Measurements from ENCODE around the gene APOA1.
A peak's percentile ranks its signal among the peaks of the same experiment; 100 is the strongest.

The APOA1 gene

DNA sequence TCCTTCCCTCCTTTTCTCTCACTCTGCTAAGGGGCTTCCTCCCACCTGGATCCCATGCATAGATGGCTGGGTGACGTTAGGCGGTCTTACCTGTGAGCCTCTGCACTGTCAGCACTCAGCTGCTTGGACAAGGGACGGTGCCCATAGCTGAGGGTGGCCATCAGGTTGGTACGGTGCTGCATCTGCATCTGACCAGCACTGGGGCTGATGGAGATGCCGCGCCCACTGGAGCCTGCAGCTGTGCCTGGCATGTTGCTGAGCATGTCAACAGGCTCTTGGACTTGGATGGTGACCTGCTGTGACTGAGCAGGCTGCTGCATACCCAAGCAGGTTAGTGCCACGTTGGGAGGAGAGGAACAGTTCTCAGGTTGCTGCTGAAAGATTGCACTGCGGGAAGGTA is 21.8 kb upstream of the APOA1 start:
- DNase-seq (ENCODE audit: low read depth in 1 of 2, low spot score in 1 of 2): no peak

DNA sequence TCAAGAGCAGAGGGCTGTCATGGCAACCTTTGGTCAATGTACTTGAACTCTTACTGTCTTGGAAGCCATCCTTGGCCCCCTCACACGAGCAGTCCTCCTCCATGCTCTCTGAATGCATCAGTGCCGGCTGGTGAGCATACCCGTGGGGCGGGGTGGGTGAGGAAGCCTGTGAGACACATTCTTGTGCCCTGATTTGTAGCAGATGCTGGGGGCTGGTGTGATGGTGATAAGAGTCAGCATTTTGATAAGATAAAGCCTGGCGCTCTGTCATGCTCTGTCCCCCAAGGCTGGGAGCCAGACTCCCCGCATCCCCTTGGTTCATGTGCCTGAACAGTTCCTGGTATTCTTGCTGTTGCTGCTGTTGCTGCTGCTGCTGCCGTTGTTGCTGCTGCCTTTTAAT is 20.5 kb upstream of the APOA1 start:
- DNase-seq (ENCODE audit: low read depth in 1 of 2, low spot score in 1 of 2): no peak

DNA sequence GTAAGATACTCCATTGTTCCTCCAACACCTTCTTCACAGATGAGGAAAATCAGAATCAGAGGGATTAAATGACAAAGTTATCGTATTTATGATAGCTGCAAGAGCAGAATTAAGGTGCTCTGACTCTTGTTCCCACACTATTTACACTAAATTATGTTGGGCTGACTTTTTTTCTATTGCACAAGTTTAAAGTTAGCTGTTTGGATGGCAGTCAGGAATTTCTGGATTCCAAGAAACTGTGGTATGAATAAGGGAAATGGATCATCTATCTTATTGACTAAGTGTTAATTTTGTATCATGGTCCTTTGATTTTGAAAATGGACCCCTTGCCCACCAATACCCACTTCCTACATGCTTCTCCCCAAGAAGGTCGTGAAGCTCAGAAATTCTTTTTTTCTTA is 19.9 kb upstream of the APOA1 start:
- DNase-seq (ENCODE audit: low read depth in 1 of 2, low spot score in 1 of 2): no peak

DNA sequence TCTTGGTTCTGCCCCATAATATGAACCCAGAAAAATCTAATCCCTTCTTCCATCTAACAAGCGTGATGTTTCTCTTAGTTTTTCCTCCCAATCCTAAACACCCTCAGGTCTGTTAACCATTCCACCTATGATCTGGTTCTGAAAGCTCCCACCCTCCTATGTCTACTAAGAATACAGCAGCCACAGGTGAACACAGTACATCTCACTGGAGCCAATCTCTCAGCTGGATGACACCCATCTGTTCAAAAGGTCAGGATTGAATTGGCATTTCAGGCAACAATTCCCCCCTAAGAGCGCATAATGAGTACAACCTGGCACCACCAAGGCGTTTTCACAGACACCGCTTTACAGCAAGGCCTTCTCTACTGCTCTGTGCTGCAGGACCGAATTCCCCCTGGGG is 19.0 kb upstream of the APOA1 start:
- DNase-seq (ENCODE audit: low read depth in 1 of 2, low spot score in 1 of 2): no peak

GRCh38 chr11:116855413-116855812 is 18.0 kb upstream of the APOA1 start:
- DNase-seq (ENCODE audit: low read depth in 1 of 2, low spot score in 1 of 2): no peak

DNA sequence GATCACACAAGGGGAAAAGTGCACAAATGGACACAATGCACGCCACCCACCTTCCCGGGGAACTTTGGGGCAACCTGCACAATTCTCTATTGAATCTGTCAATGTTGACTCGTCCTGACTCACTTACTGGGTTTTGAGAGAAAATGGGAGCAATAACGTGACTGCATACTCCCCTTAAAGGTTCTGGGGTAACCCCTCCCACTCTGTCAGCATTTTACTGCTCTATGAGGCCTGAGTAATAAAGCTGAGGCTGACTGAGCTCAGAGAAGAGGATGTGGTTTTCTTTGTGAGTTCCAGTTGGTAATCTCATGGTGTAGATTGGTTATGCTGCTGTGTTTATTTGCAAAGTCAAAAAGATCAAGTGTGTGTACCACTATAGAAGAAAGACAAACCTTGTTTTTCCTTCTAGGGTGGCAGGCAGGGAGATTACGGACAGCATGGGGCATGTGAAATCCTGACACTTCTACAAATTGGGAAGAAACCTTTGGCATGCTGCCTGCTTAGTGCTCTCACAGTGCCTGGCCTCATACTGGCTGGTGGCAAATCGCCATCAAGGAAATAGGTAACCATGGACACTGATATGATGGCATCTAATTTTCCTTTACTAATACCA is 16.1 kb upstream of the APOA1 start:
- peak; percentile 30 to 73 for DNase-seq (ENCODE audit: low read depth in 1 of 2, low spot score in 1 of 2)

GRCh38 chr11:116852261-116853031 is 15.0 kb upstream of the APOA1 start:
- DNase-seq (ENCODE audit: low read depth in 1 of 2, low spot score in 1 of 2): no peak

DNA sequence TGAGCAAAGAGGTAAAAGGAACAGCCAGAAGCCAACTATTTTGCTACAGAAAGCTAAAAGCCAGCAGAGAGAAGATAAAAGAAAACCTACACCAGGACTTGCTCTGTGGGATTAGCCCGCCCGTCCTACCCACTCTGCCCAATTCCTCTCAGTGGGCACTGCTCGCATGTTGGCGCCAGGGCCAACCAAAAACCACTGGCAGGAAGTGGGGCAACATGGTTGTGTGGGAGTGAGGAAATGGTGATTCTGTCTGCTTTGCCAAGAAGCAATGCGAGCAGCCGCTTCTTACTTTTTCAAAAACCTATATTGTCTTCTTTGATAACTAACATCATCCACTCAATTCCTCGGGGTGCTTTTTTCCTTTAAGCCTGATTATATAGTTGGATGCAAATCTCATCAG is 14.2 kb upstream of the APOA1 start:
- DNase-seq (ENCODE audit: low read depth in 1 of 2, low spot score in 1 of 2): no peak

DNA sequence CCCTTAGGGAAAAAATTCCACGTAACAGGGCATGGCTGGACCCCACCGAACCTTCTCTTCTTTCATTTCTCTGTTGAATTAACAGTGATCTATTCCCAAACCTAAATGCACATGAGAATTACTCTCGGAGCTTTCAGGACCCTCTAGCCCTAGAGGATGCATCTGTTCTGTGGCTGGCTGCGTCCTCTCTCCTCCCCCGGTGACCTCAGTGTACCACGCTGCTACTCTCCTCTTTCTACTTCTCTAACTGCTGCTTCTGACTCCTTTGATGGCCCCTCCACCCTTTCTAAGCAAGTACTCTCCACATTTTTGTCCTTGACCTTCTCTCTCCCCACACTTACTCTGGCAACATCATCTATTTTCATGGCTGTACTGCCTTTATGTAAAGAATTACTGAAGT is 12.1 kb upstream of the APOA1 start:
- no peak for DNase-seq (ENCODE audit: low read depth in 1 of 2, low spot score in 1 of 2)

DNA sequence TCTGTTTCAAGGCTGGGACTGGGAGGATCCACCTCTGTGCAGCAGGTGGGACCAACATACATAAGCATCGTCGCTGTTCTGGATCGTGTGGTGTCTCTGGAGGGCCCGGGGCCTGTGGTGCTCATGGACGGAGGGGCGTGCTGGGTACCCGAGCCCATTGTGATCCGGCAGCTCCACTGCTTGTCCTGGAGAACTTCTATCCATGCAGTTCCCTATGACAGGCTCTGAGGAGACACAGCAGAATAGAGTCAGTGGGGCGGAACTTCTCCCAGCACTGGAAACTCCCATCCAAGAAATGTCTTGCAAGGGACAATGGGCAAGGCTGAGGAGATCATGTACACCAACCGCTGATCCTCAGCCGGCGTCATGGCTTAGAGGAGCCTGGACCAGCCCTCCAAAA is 11.6 kb upstream of the APOA1 start:
- DNase-seq (ENCODE audit: low read depth in 1 of 2, low spot score in 1 of 2): no peak

GRCh38 chr11:116847612-116848011 is 10.2 kb upstream of the APOA1 start:
- no peak for DNase-seq (ENCODE audit: low read depth in 1 of 2, low spot score in 1 of 2)

DNA sequence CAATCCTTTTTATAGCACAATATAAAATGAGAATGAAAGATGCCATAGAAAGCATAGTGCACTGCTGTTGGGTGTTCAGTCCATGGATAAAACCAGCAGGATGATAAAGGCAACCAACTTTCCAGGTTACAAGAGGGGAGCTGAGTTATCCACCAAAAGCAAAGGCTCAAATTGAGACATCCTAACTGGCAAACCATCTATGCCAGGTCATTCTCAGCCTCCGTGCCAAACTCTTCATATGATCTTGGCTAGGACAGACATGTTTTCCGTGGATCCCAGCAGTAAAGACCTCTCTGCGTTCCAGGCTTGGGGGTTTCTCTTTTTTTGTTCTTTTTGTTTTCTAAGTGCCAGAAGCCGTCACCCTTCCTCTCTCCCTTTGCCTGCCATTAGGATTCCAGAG is 7.3 kb upstream of the APOA1 start:
- no peak for DNase-seq (ENCODE audit: low read depth in 1 of 2, low spot score in 1 of 2)

- DNase-seq (ENCODE audit: low read depth in 1 of 2, low spot score in 1 of 2): no peak
Observed at GRCh38 chr11:116843661-116844060, 6.2 kb upstream of the APOA1 start.

GRCh38 chr11:116842909-116843308 is 5.5 kb upstream of the APOA1 start:
- no peak for DNase-seq (ENCODE audit: low read depth in 1 of 2, low spot score in 1 of 2)

GRCh38 chr11:116842117-116842516 is 4.7 kb upstream of the APOA1 start:
- no peak for DNase-seq (ENCODE audit: low read depth in 1 of 2, low spot score in 1 of 2)

DNA sequence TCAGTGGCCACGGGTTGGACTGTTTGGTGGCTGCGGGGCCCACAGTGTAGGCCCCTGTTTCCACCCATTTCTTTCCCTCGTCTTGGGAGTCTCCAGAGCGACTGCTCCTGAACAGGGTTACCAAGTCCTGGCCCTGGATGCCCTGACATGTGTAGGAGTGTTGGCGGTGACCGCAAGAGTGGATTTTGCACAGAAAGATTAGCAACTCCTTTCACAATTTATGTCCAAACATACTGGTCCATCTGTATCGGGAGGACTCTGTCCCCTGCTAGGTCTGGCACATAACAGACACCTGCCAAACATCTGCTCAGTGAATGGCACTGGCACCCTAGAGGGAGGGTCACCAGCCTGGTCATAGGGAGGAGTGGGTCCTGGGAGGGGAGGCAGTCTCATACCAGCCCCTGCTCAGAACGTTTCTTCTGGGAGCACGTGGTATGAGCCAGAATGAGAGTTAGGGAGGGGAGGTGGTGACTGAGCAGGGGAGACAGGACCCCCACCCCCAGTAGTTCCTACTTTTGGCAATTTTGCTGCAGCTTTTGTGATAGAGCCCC is 3.4 kb upstream of the APOA1 start:
- DNase-seq (ENCODE audit: low read depth in 1 of 2, low spot score in 1 of 2): no peak

GRCh38 chr11:116840224-116840745 is 2.9 kb upstream of the APOA1 start:
- DNase-seq (ENCODE audit: low read depth in 1 of 2, low spot score in 1 of 2): no peak

GRCh38 chr11:116838321-116839084 is 1.1 kb upstream of the APOA1 start:
- no peak for DNase-seq (ENCODE audit: low read depth in 1 of 2, low spot score in 1 of 2)

- DNase-seq (ENCODE audit: low read depth in 1 of 2, low spot score in 1 of 2): no peak
Observed at GRCh38 chr11:116836632-116836991, 810 bp downstream of the APOA1 start.

- peak; percentile 46 to 62 for DNase-seq (ENCODE audit: low read depth in 1 of 2, low spot score in 1 of 2)
Observed at GRCh38 chr11:116835791-116836631, 1.4 kb downstream of the APOA1 start.
